HepG2 (cell line): ENCODE results near the gene KAZALD1. TPM values are rescaled to one million over a fixed set of nuclear protein-coding genes. Genes with fewer than 3 reads are reported as not detected.

Experiments
- ATAC-seq: fragments of 200-7000 bp; cut with Tn5 transposase; 3 replicates; pipeline ENCODE4 v1.9.1; 2020; ENCODE audit warnings: mild to moderate bottlenecking, moderate library complexity
- BruUV-seq: library from RNA; stranded (reverse); fragments of 400-500 nt; replicated peaks from 2 replicates; lab custom pipeline; 2021; lab: Mats Ljungman, UMichigan
- CTCF ChIA-PET: fragments of 300-600 bp; formaldehyde crosslinking; extraction: SDS; loops from one replicate; lab custom pipeline; 2021; ENCODE audit warnings: low total read pairs, inconsistent platforms, low intra/inter-chr PET ratio; lab: Yijun Ruan, JAX
- POLR2A ChIA-PET: fragments of 350-600 bp; sonication (Branson Sonifier 250); formaldehyde crosslinking; loops from one replicate; lab custom pipeline; 2020; ENCODE audit warnings: antibody characterized with exemption, inconsistent platforms; lab: Yijun Ruan, JAX
- DNase-seq: peaks from one replicate; pipeline ENCODE4 v3.0.0-alpha.2; 2015; ENCODE audit warnings: low spot score
- FAIRE-seq: peaks from 3 replicates; lab custom pipeline; 2011; peaks lifted over from hg19 to GRCh38; lab: Jason Lieb, UNC
- H2AFZ ChIP-seq: one replicate; pipeline ENCODE4 v1.6.1; 2011; ENCODE audit warnings: low read length, inconsistent platforms
- H3K27ac ChIP-seq: fragments of 300-600 bp; 3 replicates; pipeline ENCODE4 v1.8.0; 2011; ENCODE audit warnings: mixed run types, mild to moderate bottlenecking, mixed read lengths, low read length, inconsistent platforms; ENCODE audit not compliant: insufficient read depth; ENCODE audit errors: extremely low read length
- H3K27me3 ChIP-seq, 2 experiments: fragments of 200-600 bp in 1 of 2; 2 replicates in 1 of 2; 3 replicates in 1 of 2; pipeline versions ENCODE4 v1.6.0 to v1.8.0; 2011; ENCODE audit warnings: low read length in 2 of 2, mild to moderate bottlenecking in 2 of 2, moderate library complexity in 2 of 2, inconsistent platforms in 1 of 2; ENCODE audit not compliant: insufficient read depth in 2 of 2, control insufficient read depth in 1 of 2
- H3K36me3 ChIP-seq, 2 experiments: fragments of 200-600 bp in 1 of 2; replicated peaks in 1 of 2; 2 replicates in 1 of 2; 3 replicates in 1 of 2; pipeline versions ENCODE4 v1.5.1 to v1.8.0; 2011; ENCODE audit warnings: low read length in 2 of 2, inconsistent platforms in 1 of 2; ENCODE audit not compliant: insufficient read depth in 2 of 2, control insufficient read depth in 1 of 2
- H3K4me1 ChIP-seq: 2 replicates; pipeline ENCODE4 v1.5.1; 2012; ENCODE audit warnings: low read length, inconsistent platforms; ENCODE audit not compliant: insufficient read depth
- H3K4me2 ChIP-seq: 2 replicates; pipeline ENCODE4 v1.6.0; 2011; ENCODE audit warnings: low read depth, low read length, inconsistent platforms
- H3K4me3 ChIP-seq, 3 experiments: fragments of 200-600 bp in 1 of 3; sonication (generic), shearing (Covaris generic) in 1 of 3; replicated peaks in 1 of 3; 2 replicates each; pipeline ENCODE4 v1.5.1; 2011 to 2016; ENCODE audit warnings: low read length in 3 of 3, inconsistent platforms in 2 of 3, low read depth in 2 of 3, mild to moderate bottlenecking in 2 of 3, control low read depth in 1 of 3, mixed read lengths in 1 of 3; ENCODE audit not compliant: insufficient read depth in 1 of 3
- H3K79me2 ChIP-seq: one replicate; pipeline ENCODE4 v1.6.1; 2011; ENCODE audit warnings: low read length, inconsistent platforms; ENCODE audit not compliant: insufficient read depth
- H3K9ac ChIP-seq: 2 replicates; pipeline ENCODE4 v1.6.0; 2011; ENCODE audit warnings: mild to moderate bottlenecking, low read depth, low read length, inconsistent platforms; ENCODE audit not compliant: insufficient read depth
- H3K9me3 ChIP-seq: 2 replicates; pipeline ENCODE4 v1.5.1; 2012; ENCODE audit warnings: mild to moderate bottlenecking, low read length
- H4K20me1 ChIP-seq: 2 replicates; pipeline ENCODE4 v1.6.0; 2011; ENCODE audit warnings: inconsistent platforms, mild to moderate bottlenecking, low read length, moderate library complexity; ENCODE audit not compliant: insufficient read depth
- AHR ChIP-seq: IDR thresholded peaks from 2 replicates; pipeline ENCODE4 v1.6.1; 2018; ENCODE audit warnings: missing genetic modification reagents, missing compliant biosample characterization
- ARHGAP35 ChIP-seq: sonication (generic); formaldehyde crosslinking; IDR thresholded peaks from 2 replicates; pipeline ENCODE4 v1.9.0; 2022; ENCODE audit warnings: mild to moderate bottlenecking, inconsistent platforms, moderate library complexity, missing genetic modification reagents, borderline replicate concordance
- HMG20A ChIP-seq: IDR thresholded peaks from 2 replicates; pipeline ENCODE4 v1.6.1; 2016; ENCODE audit warnings: borderline replicate concordance
- HNRNPL ChIP-seq: fragments of 200-400 bp; formaldehyde crosslinking; IDR thresholded peaks from 2 replicates; pipeline ENCODE4 v1.6.1; 2017; ENCODE audit warnings: mild to moderate bottlenecking, low read depth, low read length
- MED1 ChIP-seq: sonication (generic); formaldehyde crosslinking; IDR thresholded peaks from 2 replicates; pipeline ENCODE4 v1.4.0; 2020; ENCODE audit warnings: missing genetic modification reagents
- NCOA1 ChIP-seq: sonication (generic); formaldehyde crosslinking; IDR thresholded peaks from 2 replicates; pipeline ENCODE4 v1.9.0; 2021; ENCODE audit warnings: missing genetic modification reagents
- REL ChIP-seq: sonication (generic); formaldehyde crosslinking; conservative IDR thresholded peaks from 2 replicates; pipeline ENCODE4 v1.8.0; 2022; ENCODE audit warnings: mild to moderate bottlenecking, missing genetic modification reagents, moderate library complexity
- SATB2 ChIP-seq: sonication (generic); formaldehyde crosslinking; IDR thresholded peaks from 2 replicates; pipeline ENCODE4 v1.5.0; 2020; ENCODE audit warnings: missing genetic modification reagents
- SNRNP70 ChIP-seq: fragments of 200-400 bp; formaldehyde crosslinking; IDR thresholded peaks from 2 replicates; pipeline ENCODE4 v1.6.1; 2017; ENCODE audit warnings: mild to moderate bottlenecking, low read depth, low read length, moderate library complexity
- ZNF232 ChIP-seq: sonication (generic); formaldehyde crosslinking; IDR thresholded peaks from 2 replicates; pipeline ENCODE4 v1.4.0; 2020; ENCODE audit warnings: missing genetic modification reagents, borderline replicate concordance
- ZNF558 ChIP-seq: sonication (generic); formaldehyde crosslinking; IDR thresholded peaks from 2 replicates; pipeline ENCODE4 v1.9.0; 2022; ENCODE audit warnings: mild to moderate bottlenecking, missing genetic modification reagents, borderline replicate concordance
- WGBS: methylation state at CpG from one replicate; pipeline ENCODE4 v1.1.6; 2017; ENCODE audit warnings: low lambda C conversion rate; 5-methylcytosine and 5-hydroxymethylcytosine counted together
- in situ Hi-C: cut with HindIII; loops from 2 replicates; pipeline ENCODE4 v1.10.0; 2017; ENCODE audit warnings: low pct_unique_long_range_greater_than_20kb; ENCODE audit not compliant: extremely low pct_ligation_motif_present
- intact Hi-C: fragments of 100-400 bp; cut with micrococcal nuclease; formaldehyde crosslinking; loops from one replicate; pipeline ENCODE4 v1.10.0; 2022; ENCODE audit not compliant: unreplicated experiment
- polyA plus RNA-seq, 8 experiments: library from polyadenylated mRNA; depleted of rRNA in 3 of 8; stranded (reverse) in 7 of 8; unstranded in 1 of 8; fragments of >200 nt; fragmentation: Illumina TruSeq in 4 of 8; extraction: Trizol in 4 of 8; gene quantifications; 2 replicates each; pipeline versions ENCODE4 v1.2.1 to v1.2.3, GENCODE V29; 2011 to 2016; ENCODE audit warnings: low read depth in 4 of 8, missing spikeins in 1 of 8, mixed read lengths in 1 of 8; ENCODE audit not compliant: insufficient read depth in 1 of 8
- total RNA-seq, 5 experiments: library from RNA; depleted of rRNA; stranded (reverse); fragments of >200 nt; fragmentation: Illumina TruSeq; extraction: Trizol; gene quantifications; 2 replicates each; pipeline ENCODE4 v1.2.3, GENCODE V29; 2016; ENCODE audit warnings: low read depth in 1 of 5
- TF ChIP-seq, protein P1 (sequence below): IDR thresholded peaks from 2 replicates; pipeline ENCODE4 v1.6.1; 2012; ENCODE audit warnings: low read length, improper control_type of control experiment
- TF ChIP-seq, protein P2 (sequence below): sonication (generic); formaldehyde crosslinking; IDR thresholded peaks from 2 replicates; pipeline ENCODE4 v1.5.0; 2020; ENCODE audit warnings: mild to moderate bottlenecking, missing genetic modification reagents

KAZALD1 gene
- total and polyA plus RNA-seq, 2 of the 13 experiments (the other 11 are each of a cell fraction or from before 2014, with no cell fraction given) = 16.7 to 27.7 TPM

DNA sequence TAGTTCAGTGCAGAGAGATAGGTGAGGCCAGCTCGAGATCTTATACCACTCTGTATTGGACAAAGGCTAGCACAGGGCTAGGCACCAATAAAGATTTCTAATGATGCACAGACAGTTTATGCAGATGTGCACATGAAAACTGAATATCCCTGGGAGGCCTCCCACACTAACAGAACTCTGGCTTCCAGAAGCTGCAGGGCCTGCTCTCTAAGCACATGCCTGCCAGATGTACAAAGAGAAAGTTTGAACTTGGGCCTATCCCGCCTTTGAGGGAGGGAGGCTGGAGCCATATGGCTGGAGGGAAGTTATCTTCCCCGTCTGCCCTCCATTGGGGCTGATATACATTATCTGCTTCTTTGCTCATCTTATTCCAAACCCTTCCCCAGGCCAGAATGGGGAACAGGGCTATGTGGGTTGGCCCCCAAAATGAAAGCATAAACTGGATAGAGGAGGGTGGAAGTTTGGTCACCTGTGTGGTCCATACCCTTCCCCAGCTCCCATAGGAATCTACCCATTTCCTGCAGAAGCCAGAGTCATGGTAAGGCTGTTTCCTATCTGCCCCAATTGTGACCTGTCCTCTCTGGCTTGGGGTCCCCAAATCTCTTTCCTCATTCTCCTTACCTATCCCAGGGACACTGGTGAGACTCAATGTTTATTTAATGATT is 3.8 kb downstream of the KAZALD1 start (continued):
- TF ChIP-seq, protein P1, sequence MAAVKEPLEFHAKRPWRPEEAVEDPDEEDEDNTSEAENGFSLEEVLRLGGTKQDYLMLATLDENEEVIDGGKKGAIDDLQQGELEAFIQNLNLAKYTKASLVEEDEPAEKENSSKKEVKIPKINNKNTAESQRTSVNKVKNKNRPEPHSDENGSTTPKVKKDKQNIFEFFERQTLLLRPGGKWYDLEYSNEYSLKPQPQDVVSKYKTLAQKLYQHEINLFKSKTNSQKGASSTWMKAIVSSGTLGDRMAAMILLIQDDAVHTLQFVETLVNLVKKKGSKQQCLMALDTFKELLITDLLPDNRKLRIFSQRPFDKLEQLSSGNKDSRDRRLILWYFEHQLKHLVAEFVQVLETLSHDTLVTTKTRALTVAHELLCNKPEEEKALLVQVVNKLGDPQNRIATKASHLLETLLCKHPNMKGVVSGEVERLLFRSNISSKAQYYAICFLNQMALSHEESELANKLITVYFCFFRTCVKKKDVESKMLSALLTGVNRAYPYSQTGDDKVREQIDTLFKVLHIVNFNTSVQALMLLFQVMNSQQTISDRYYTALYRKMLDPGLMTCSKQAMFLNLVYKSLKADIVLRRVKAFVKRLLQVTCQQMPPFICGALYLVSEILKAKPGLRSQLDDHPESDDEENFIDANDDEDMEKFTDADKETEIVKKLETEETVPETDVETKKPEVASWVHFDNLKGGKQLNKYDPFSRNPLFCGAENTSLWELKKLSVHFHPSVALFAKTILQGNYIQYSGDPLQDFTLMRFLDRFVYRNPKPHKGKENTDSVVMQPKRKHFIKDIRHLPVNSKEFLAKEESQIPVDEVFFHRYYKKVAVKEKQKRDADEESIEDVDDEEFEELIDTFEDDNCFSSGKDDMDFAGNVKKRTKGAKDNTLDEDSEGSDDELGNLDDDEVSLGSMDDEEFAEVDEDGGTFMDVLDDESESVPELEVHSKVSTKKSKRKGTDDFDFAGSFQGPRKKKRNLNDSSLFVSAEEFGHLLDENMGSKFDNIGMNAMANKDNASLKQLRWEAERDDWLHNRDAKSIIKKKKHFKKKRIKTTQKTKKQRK = no peak
- TF ChIP-seq ZNF232 (CRISPR knock-in tag) (0 out of 2 replicates have a peak, but pooled peaks have one; percentile 58), HNRNPL (no peak), ZNF558 (CRISPR knock-in tag) (peak; percentile 20; the same call in 1 of the 2 replicates)

DNA sequence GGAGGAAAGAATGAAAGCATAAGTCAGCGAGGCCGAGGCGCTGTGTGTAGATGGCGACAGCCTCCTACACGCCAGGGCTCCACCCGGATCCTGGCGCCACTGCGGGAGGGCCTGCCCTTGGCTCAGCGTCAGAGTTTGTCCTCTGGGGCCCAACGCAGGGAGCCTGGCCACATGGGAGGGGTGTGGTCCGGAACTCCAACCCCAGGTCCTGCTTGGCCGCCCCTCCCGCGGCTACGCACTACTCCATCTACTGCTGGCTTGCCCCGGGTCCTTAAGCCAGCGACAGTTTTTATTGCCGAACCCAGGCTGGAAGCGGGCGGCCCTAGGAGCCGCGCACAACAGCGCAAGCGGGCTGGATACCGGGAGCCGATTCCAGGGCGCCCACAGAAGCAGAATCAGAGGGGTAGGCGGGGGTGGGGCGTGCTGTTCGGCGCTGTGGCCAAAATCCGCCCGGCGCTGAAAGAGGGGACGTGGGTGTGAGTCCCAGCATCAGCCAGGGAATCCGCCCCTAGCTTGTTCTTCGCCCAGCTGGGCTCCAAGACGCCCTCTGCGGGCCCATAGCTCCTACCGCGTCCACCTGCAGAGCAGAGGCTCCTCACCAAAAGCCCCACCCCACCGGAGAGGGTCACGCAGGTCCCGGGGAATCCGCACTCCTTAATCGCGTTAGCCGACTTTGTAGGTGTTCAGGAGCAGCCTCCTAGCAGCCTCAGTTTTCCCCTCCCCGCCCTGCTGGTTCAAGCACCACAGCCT is 4.5 kb downstream of the KAZALD1 start:
- Histone ChIP-seq H3K79me2 (peaks cover 24% of the 10 kb centered on the region), H4K20me1 (no peaks in the 10 kb centered on the region), H2AFZ (no peak overlapping the region), H3K36me3 (no peaks in the 10 kb centered on the region), H3K4me3 (peak overlapping the region; percentile 60 to 81 (median 62)), H3K9me3 (no peaks in the 10 kb centered on the region), H3K4me1 (peaks cover 34% of the 10 kb centered on the region), H3K27ac (peak overlapping the region; percentile 81), H3K4me2 (peak overlapping the region; percentile 99), H3K27me3 (peaks cover 2 to 11% of the 10 kb centered on the region in 2 experiments; a peak in 4 of 5 replicates), H3K9ac (peak overlapping the region; percentile 57)
- in situ Hi-C loops (loop anchor here (5.0 kb wide), 1 partner anchor 34 kb away; the partner anchor contains the start of genes PDZD7 and SFXN3), intact Hi-C loops (loop anchor here (1.0 to 5.0 kb wide), 3 partner anchors 25 to 48 kb away; partner anchors contain the start of genes PDZD7 and SFXN3)
- FAIRE-seq (peak; percentile 91), ATAC-seq (peak; percentile 70), DNase-seq (peak; percentile 86)
- 1% methylated on average over 12 of the region's 49 CpGs for WGBS
- no TSS peak for BruUV-seq
- ChIA-PET CTCF (interaction anchor here (1.4 to 3.8 kb wide), 3 partner anchors 16 to 47 kb away, joined by 3 to 45 read pairs (median 13); no protein-coding TSS in a partner anchor), POLR2A (interaction anchor here (1.0 to 9.0 kb wide), 8 partner anchors 16 to 75 kb away, joined by 3 to 141 read pairs (median 6); no protein-coding TSS in a partner anchor)
- TF ChIP-seq HMG20A = no peak
- no peak for TF ChIP-seq SATB2 (CRISPR knock-in tag)
- TF ChIP-seq ARHGAP35 (CRISPR knock-in tag) = peak; percentile 39; the same call in 1 of the 2 replicates
- TF ChIP-seq, protein P2, sequence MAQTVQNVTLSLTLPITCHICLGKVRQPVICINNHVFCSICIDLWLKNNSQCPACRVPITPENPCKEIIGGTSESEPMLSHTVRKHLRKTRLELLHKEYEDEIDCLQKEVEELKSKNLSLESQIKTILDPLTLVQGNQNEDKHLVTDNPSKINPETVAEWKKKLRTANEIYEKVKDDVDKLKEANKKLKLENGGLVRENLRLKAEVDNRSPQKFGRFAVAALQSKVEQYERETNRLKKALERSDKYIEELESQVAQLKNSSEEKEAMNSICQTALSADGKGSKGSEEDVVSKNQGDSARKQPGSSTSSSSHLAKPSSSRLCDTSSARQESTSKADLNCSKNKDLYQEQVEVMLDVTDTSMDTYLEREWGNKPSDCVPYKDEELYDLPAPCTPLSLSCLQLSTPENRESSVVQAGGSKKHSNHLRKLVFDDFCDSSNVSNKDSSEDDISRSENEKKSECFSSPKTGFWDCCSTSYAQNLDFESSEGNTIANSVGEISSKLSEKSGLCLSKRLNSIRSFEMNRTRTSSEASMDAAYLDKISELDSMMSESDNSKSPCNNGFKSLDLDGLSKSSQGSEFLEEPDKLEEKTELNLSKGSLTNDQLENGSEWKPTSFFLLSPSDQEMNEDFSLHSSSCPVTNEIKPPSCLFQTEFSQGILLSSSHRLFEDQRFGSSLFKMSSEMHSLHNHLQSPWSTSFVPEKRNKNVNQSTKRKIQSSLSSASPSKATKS (CRISPR knock-in tag) = no peak
- TF ChIP-seq SNRNP70 = no peak
- no peak for TF ChIP-seq REL (CRISPR knock-in tag)
- TF ChIP-seq AHR (CRISPR knock-in tag) = no peak
- peak; percentile 71 for TF ChIP-seq MED1 (CRISPR knock-in tag)
- TF ChIP-seq NCOA1 (CRISPR knock-in tag) = 0 out of 2 replicates have a peak, but pooled peaks have one; percentile 23
